Measurements from ENCODE around the gene SPDYE16.
"Not testable (repeated sequence)": the region's sequence is repeated elsewhere in the genome, so short reads cannot be mapped to it uniquely, and the experiment has no call there.

- TF ChIP-seq POLR2AphosphoS5 (IDR thresholded peaks at IDR 0.05; ENCODE audit: insufficient read depth in 1 of 2, low read depth in 1 of 2); POLR2A (IDR thresholded peaks at IDR 0.05); CTCF (IDR thresholded peaks at IDR 0.05): not testable (repeated sequence)
Observed at GRCh38 chr7:76568742-76569141, 25.6 kb upstream of the SPDYE16 start.
